Dedifferentiated amniotic fluid mesenchymal stem cell (primary cell): Measurements from ENCODE around the gene MAP7.

ENCODE experiments used
- DNase-seq: peaks from one replicate; pipeline ENCODE4 v3.0.0-alpha.2; 2016; ENCODE audit errors: extremely low spot score

MAP7 gene

GRCh38 chr6:136564180-136564579 lies 14.0 kb upstream of the MAP7 start:
- DNase-seq = no peak

GRCh38 chr6:136563386-136564152 lies 13.3 kb upstream of the MAP7 start:
- no peak for DNase-seq

- no peak for DNase-seq
Measured at GRCh38 chr6:136562211-136562610, 12.0 kb upstream of the MAP7 start.

- DNase-seq = no peak
Measured at GRCh38 chr6:136553166-136553787, 3.1 kb upstream of the MAP7 start.

- DNase-seq = no peak
Measured at GRCh38 chr6:136552054-136552453, 1.8 kb upstream of the MAP7 start.

- DNase-seq = no peak
Measured at GRCh38 chr6:136551103-136551502, 881 bp upstream of the MAP7 start.

GRCh38 chr6:136550045-136550329 lies 235 bp downstream of the MAP7 start:
- DNase-seq = no peak

- no peak for DNase-seq
Measured at GRCh38 chr6:136549300-136550044, 750 bp downstream of the MAP7 start.

- no peak for DNase-seq
Measured at GRCh38 chr6:136548582-136549299, 1.5 kb downstream of the MAP7 start.

GRCh38 chr6:136547871-136548270 lies 2.4 kb downstream of the MAP7 start:
- DNase-seq = no peak

GRCh38 chr6:136547336-136547735 lies 2.9 kb downstream of the MAP7 start:
- peak; percentile 62 for DNase-seq

- DNase-seq = no peak
Measured at GRCh38 chr6:136546331-136546730, 3.9 kb downstream of the MAP7 start.

GRCh38 chr6:136544326-136544725 lies 5.9 kb downstream of the MAP7 start:
- no peak for DNase-seq

- DNase-seq = no peak
Measured at GRCh38 chr6:136541395-136541794, 8.8 kb downstream of the MAP7 start.

GRCh38 chr6:136539967-136540652 lies 10.1 kb downstream of the MAP7 start:
- no peak for DNase-seq

- no peak for DNase-seq
Measured at GRCh38 chr6:136538836-136539235, 11.4 kb downstream of the MAP7 start.

- DNase-seq = no peak
Measured at GRCh38 chr6:136535880-136536650, 14.2 kb downstream of the MAP7 start.

- no peak for DNase-seq
Measured at GRCh38 chr6:136535017-136535765, 15.0 kb downstream of the MAP7 start.

- no peak for DNase-seq
Measured at GRCh38 chr6:136534268-136534667, 16.0 kb downstream of the MAP7 start.

- no peak for DNase-seq
Measured at GRCh38 chr6:136533487-136533886, 16.7 kb downstream of the MAP7 start.
